ENCODE measurements around the gene ZDHHC14. TPM values are rescaled to one million over a fixed set of nuclear protein-coding genes. Genes with fewer than 3 reads are reported as not detected.

ZDHHC14 gene
- total and polyA plus RNA-seq, 2 of the 8 experiments (the other 6 are each of a cell fraction or from before 2014, with no cell fraction given), result 2.9 to 5.3 TPM

GRCh38 chr6:157388924-157389323 lies 7.9 kb downstream of the ZDHHC14 start:
- Histone ChIP-seq H2BK20ac (ENCODE audit: low read length) (no peak overlapping the region), H4K20me1 (replicated peaks in 1 of 2; ENCODE audit: control insufficient read depth in 1 of 2, insufficient read depth in 2 of 2, low read length in 2 of 2) (no peaks in the 10 kb centered on the region), H3K56ac (replicated peaks; ENCODE audit: insufficient read length, low read depth, low read length) (no peak overlapping the region), H3K14ac (ENCODE audit: insufficient read length) (no peak overlapping the region), H3K23me2 (ENCODE audit: low read depth, low read length) (no peaks in the 10 kb centered on the region; the same call in 1 of the 2 replicates), H2BK12ac (ENCODE audit: low read depth, low read length) (no peak overlapping the region), H3K9me3 (ENCODE audit: insufficient read depth in 2 of 2, low read depth in 1 of 2, low read length in 1 of 2) (peaks cover 8 to 21% of the 10 kb centered on the region in 2 experiments), H2BK15ac (ENCODE audit: low read length) (no peak overlapping the region), H3K4ac (replicated peaks; ENCODE audit: insufficient read length, low read depth, low read length) (no peak overlapping the region), H3K27ac (ENCODE audit: low read depth, low read length) (no peak overlapping the region), H3K36me3 (ENCODE audit: control insufficient read depth in 2 of 4, insufficient read depth in 4 of 4, low read length in 3 of 4) (peaks cover 0 to 4% (median 0%) of the 10 kb centered on the region in 4 experiments; a peak in 3 of 8 replicates), H3K4me1 (replicated peaks in 1 of 4; ENCODE audit: control insufficient read depth in 3 of 4, insufficient read depth in 4 of 4, low read length in 3 of 4) (no peaks in the 10 kb centered on the region), H2BK5ac (ENCODE audit: low read depth, low read length) (no peak overlapping the region), H2AK5ac (ENCODE audit: low read depth, low read length) (no peak overlapping the region), H3K4me3 (ENCODE audit: extremely low read depth in 1 of 4, insufficient read depth in 2 of 4, low read depth in 3 of 4, low read length in 4 of 4) (no peak overlapping the region), H4K8ac (ENCODE audit: extremely low read depth, insufficient read depth, low read length) (no peak overlapping the region), H2AFZ (ENCODE audit: low read length) (no peak overlapping the region), H3K79me2 (ENCODE audit: control insufficient read depth in 1 of 2, insufficient read depth in 2 of 2, low read length in 2 of 2) (no peaks in the 10 kb centered on the region), H3K27me3 (replicated peaks in 1 of 4; ENCODE audit: control insufficient read depth in 3 of 4, extremely low read depth in 1 of 4, insufficient read depth in 3 of 4, low read length in 3 of 4) (no peaks in the 10 kb centered on the region), H2BK120ac (replicated peaks; ENCODE audit: low read depth, low read length) (no peak overlapping the region), H4K91ac (replicated peaks; ENCODE audit: insufficient read length, low read length) (no peak overlapping the region), H4K5ac (ENCODE audit: insufficient read length, low read depth, low read length) (no peak overlapping the region), H3K9ac (replicated peaks in 1 of 4; ENCODE audit: extremely low read depth in 1 of 4, low read depth in 3 of 4, low read length in 3 of 4) (no peak overlapping the region), H3K79me1 (ENCODE audit: low read depth, low read length) (no peaks in the 10 kb centered on the region), H3K4me2 (ENCODE audit: insufficient read depth in 1 of 2, low read depth in 2 of 2, low read length in 2 of 2) (no peak overlapping the region), H3K18ac (ENCODE audit: extremely low read depth, low read length) (no peak overlapping the region), H3K23ac (ENCODE audit: insufficient read length) (no peak overlapping the region)
- TF ChIP-seq EZH2 (IDR thresholded peaks at IDR 0.05; ENCODE audit: low read depth, low read length, severe bottlenecking), result no peak
- 87% methylated on average over 2 of the region's 2 CpGs; no CpG with 5 or more reads in 1 of the 2 experiments for WGBS, 2 experiments (ENCODE audit: extremely low coverage in 1 of 2, insufficient coverage in 1 of 2, insufficient read length in 1 of 2, insufficient replicate concordance in 2 of 2, low coverage in 1 of 2, low lambda C conversion rate in 2 of 2, missing lambda C conversion rate in 1 of 2)
- CTCF ChIA-PET (ENCODE audit: partially characterized antibody), result interaction anchor here (1.2 kb wide), 1 partner anchor 73 kb away, joined by 4 read pairs; no protein-coding TSS in a partner anchor
- FAIRE-seq, result no peak
- no peak for DNase-seq (ENCODE audit: low read depth in 1 of 2, low spot score in 2 of 2)
- POLR2A ChIA-PET (ENCODE audit: partially characterized antibody), result no interaction called here
